GM19193 (cell line): ENCODE measurements around the gene RPS27L.

Source experiments
- POLR2A ChIP-seq: IDR thresholded peaks from 4 replicates; pipeline ENCODE4 v1.6.1; 2011; ENCODE audit not compliant: insufficient read depth, insufficient read length; ENCODE audit errors: extremely low read depth

RPS27L gene

DNA sequence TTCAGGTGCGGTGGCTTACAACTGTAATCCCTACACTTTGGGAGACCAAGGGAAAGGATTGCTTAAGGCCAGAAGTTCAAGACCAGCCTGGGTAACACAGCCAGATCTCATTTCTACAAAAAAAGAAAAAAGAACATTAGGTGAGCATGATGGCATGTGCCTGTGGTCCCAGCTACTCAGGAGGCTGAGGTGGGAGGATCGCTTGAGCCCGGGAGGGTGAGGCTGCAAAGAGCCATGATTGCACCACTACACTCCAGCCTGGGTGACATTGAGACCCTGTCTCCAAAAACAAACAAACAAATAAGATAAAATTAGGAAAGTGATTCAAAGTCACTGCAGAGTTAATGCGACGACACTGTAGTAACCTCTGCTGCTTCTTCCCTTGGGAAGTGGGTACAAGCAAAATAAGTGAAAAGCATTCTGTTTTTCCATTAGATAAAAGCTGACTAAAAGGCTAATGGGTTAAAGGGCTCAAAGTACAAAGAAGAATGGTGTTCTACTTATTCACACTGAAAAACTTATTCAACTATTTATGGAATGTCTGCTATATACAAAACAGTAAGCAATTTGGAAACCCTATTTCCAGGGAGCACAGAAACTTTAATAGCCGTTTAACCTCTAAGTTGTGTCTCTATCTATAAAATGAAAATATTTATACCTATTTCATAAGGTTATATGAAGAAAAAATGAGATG is 8.0 kb upstream of the RPS27L start:
- TF ChIP-seq POLR2A = no peak

GRCh38 chr15:63163217-63163616 is 5.9 kb upstream of the RPS27L start:
- no peak for TF ChIP-seq POLR2A

- TF ChIP-seq POLR2A = no peak
These were observed 3.4 kb upstream of the RPS27L start for GRCh38 chr15:63160638-63161037.

DNA sequence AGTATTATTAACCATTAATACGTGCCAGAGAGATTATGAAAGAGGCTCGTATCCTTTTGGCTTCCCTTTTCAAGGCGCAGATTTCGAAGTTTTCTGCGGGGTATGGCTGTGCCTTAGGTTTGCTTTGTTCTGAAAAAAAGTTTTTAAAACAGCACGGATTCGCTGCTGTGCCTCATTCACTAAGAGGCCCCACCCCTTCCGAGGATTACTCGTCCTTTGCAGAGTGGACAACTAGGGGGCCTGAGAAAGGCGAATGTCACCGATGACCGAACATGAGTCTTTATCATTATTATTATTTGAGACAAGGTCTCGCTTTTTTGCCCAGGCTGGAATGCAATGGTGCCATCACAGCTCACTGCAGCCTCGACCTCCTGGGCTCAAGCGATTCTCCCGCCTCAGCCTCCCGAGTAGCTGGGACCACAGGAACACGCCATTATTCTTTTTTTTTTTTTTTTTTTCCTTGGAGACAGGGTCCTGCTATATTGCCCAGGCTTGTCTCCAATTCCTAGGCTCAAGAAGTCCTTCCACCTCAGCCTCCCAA is 684 bp upstream of the RPS27L start:
- no peak for TF ChIP-seq POLR2A

DNA sequence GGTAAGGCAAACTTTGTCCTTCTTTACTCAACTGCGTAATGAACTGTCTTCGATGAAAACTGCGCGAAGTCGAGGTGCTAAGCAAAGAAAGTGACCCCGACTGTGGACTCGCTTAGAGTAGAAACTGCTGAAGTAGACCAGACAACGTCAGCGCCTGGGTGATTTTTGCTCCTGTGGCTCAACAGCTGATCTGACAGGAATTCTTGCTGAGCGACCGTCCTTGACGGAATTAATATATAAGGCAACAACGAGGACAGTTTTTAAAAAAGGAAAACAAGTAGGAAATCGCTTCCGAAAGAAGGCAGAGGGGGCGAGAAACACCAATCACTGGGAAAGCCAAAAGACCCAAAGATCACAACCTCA is 541 bp downstream of the RPS27L start:
- no peak for TF ChIP-seq POLR2A

- no peak for TF ChIP-seq POLR2A
These were observed 1.1 kb downstream of the RPS27L start for GRCh38 chr15:63156086-63156710.

- no peak for TF ChIP-seq POLR2A
These were observed 1.8 kb downstream of the RPS27L start for GRCh38 chr15:63155486-63155885.

- no peak for TF ChIP-seq POLR2A
These were observed 5.6 kb downstream of the RPS27L start for GRCh38 chr15:63151665-63152064.

DNA sequence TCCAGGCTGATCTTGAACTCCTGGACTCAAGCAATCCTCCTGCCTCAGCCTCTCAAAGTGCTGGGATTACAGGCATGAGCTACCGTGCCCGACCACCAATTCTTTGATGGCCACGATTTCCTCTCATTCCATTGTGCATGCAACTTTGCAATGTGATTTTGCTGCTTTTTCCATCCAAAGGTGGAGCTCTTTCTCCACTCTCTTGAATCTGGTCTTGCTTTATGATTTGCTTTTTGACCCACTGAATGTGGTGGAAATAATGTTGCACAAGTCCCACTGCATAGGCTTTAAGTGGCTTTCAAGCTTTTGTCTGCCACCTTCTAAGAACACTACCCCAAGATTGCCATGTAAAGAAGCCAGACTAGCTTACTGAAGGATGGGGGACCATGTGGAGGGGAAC is 10.6 kb downstream of the RPS27L start:
- no peak for TF ChIP-seq POLR2A

GRCh38 chr15:63145426-63145825 is 11.9 kb downstream of the RPS27L start:
- no peak for TF ChIP-seq POLR2A

DNA sequence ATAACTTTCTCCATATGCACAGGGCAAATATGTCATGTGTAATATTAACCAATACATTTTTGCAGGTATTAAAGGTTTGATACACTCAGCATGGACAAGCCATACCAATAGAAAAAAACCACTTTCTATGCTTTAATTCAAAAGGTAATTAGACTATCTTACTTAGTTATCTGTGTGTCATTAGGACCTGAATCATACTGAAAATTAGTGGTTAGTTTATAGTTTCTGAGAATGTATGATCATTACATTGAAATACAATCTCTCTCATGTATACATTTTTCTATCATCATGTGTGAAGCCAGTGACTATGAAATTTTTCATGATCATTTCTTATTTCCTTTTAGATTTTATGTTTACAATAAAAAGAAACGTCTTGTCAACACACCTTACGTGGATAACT is 16.3 kb downstream of the RPS27L start:
- no peak for TF ChIP-seq POLR2A

GRCh38 chr15:63136742-63137141 is 20.5 kb downstream of the RPS27L start:
- TF ChIP-seq POLR2A = no peak

- no peak for TF ChIP-seq POLR2A
These were observed 21.5 kb downstream of the RPS27L start for GRCh38 chr15:63135804-63136203.

- TF ChIP-seq POLR2A = no peak
These were observed 22.0 kb downstream of the RPS27L start for GRCh38 chr15:63135281-63135680.

DNA sequence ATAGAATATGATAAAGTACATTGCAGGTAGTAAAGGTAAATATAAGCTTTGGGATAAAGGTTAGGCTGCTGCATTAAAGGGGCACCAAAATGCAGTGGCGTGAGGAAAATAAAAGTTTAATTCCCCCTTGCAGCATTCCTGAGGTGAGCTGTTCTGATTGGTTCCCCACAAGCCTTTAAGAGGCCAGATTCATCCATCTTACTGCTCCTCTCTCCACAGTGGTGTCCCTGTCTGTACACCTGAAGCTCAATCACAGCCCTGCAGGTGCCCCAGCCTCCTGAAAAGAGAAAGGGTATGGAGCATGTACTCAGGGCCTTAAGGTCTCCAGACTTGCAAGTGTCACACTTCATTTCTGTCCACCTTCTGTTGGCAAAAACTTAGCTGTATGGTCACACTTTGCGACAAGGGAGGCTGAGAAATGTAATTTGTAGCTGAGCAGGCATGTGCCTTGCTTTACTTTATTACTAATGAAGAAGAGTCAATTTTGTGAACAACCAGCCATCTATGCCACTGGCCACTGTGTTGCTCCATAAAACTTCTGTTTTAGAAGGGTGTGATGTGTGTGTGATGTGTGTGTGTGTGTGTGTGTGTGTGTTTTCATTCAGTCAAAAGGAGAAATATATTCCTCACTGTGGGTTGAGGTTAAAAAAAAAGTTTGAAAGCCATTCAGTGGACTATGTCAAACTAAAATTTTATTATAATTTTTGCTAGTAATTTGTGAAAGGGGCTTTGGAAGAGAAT is 22.9 kb downstream of the RPS27L start:
- TF ChIP-seq POLR2A = no peak

DNA sequence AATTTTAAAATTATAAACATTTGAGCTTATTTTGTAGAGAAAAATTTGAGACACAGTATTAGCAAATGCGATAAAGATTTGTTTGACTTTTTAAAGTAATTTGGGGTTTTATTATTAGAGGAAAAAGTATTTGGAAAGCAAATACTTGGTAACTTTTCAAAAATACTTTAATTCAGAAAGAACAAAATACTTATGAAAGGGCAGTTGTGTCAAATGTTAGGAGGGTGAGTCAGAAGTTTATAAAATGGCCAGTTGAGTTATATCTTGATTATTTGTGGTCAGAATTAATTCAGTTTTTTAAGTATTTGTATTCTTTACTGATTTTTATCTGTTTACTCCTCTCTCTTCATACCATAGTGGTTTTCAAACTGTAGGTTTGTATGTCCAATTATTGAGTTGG is 23.5 kb downstream of the RPS27L start:
- no peak for TF ChIP-seq POLR2A
